ENCODE data around the gene PFN3. TPM values are rescaled to one million over a fixed set of nuclear protein-coding genes. Genes with fewer than 3 reads are reported as not detected.

PFN3 gene
- total and polyA plus RNA-seq, 11 donors = not detected

DNA sequence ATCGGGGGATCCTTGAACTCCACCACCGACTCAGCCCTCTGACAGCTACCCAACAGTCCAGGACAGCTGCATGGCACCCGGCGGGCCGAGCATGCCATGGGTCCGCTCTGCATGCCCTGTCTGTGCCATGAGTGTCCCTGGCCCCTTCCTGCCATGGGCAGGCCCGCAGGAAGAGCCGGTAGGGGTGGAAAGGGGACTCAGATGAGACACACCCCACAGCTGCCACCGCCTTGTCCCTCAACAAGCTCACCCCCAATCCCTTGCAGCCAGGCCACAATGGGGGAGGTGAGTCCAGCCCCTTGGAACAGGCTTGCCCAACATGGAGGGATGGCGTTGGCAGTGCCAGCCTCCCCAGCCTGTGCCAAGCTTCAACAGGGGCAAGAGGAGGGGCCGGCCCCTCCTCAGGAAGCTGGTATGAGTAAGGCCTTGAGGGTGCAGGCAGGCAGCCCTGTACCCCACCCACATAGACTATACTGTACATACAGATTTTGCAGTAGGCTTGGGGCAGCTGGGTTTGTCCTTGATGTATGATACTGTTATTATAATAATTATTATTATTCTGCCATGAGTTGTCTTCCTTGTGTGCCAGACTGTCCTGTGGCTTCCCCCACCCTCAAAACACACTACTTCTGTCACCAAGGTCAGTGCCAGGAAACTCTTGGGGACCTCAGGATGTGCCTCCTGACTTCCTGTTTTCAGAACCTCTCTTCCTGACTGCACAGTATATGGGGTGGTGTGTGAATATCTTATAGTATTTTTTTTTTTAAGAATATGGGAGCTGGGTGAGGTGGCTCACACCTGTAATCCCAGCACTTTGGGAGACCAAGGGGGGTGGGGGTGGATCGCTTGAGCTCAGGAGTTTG lies 28.2 kb downstream of the PFN3 start:
- Histone ChIP-seq H3K4me1 (peaks cover 0 to 46% (median 12%) of the 10 kb centered on the region in 12 donors), H3K9me3 (no peaks in the 10 kb centered on the region), H3K27ac (peak overlapping the region in 1 of 12 donors; percentile 37), H3K36me3 (peaks cover 0 to 11% (median 0%) of the 10 kb centered on the region in 9 donors), H3K4me3 (no peak overlapping the region), H3K27me3 (no peaks in the 10 kb centered on the region)
- 82 to 91% (median 90%) methylated on average over 3 to 12 of the region's 12 CpGs for WGBS, 4 donors
- DNase-seq (no peak), ATAC-seq (no peak)
- intact Hi-C loops (cut with DNase I) = no loop called here
- TF ChIP-seq POLR2A (IDR thresholded peaks at IDR 0.05) = no peak

- H3K27ac ChIP-seq = peak overlapping the region in 2 of 12 donors; percentile 37 to 53
- H3K27me3 ChIP-seq = no peaks in the 10 kb centered on the region
- no peaks in the 10 kb centered on the region for H3K9me3 ChIP-seq
- H3K4me3 ChIP-seq = peak overlapping the region in 10 of 12 donors; percentile 32 to 63 (median 46)
- peaks cover 0 to 53% (median 18%) of the 10 kb centered on the region in 12 donors for H3K4me1 ChIP-seq
- WGBS, 4 donors = 64 to 83% (median 70%) methylated on average over 17 to 26 of the region's 26 CpGs
- DNase-seq (no peak), ATAC-seq (no peak)
- intact Hi-C loops (cut with DNase I) = no loop called here
- peaks cover 0 to 17% (median 0%) of the 10 kb centered on the region in 9 donors for H3K36me3 ChIP-seq
- TF ChIP-seq POLR2A (IDR thresholded peaks at IDR 0.05) = no peak
- TF ChIP-seq, protein P1, sequence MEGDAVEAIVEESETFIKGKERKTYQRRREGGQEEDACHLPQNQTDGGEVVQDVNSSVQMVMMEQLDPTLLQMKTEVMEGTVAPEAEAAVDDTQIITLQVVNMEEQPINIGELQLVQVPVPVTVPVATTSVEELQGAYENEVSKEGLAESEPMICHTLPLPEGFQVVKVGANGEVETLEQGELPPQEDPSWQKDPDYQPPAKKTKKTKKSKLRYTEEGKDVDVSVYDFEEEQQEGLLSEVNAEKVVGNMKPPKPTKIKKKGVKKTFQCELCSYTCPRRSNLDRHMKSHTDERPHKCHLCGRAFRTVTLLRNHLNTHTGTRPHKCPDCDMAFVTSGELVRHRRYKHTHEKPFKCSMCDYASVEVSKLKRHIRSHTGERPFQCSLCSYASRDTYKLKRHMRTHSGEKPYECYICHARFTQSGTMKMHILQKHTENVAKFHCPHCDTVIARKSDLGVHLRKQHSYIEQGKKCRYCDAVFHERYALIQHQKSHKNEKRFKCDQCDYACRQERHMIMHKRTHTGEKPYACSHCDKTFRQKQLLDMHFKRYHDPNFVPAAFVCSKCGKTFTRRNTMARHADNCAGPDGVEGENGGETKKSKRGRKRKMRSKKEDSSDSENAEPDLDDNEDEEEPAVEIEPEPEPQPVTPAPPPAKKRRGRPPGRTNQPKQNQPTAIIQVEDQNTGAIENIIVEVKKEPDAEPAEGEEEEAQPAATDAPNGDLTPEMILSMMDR (IDR thresholded peaks at IDR 0.05) = no peak
Measured at GRCh38 chr5:177371120-177372033, 29.1 kb downstream of the PFN3 start.

DNA sequence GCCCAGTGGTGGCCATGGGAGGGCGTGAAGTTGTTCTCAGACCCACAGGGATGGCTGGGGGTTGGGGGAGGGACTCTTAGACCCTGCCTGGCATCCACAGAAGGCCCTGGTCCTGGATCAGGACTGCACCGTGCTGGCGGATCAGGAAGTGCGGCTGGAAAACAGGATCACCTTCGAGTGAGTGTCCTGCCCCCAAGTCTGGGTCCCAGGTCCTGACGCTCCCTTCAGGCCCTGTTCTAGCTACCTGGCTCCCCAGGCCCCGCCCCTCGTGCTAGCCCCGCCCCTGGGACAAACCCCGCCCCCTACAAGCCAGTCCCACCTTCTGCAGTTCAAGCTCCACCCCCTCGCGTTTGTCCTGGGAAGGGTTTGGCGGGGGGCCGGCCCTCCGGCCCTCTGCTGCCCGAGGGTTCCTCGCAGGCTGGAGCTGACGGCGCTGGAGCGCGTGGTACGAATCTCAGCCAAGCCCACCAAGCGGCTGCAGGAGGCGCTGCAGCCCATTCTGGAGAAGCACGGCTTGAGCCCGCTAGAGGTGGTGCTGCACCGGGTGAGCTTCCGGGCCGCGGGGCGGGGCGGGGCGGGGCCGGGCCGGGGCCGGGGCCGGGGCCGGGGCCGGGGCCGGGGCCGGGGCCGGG lies 29.9 kb downstream of the PFN3 start:
- peaks cover 0 to 61% (median 23%) of the 10 kb centered on the region in 12 donors for H3K4me1 ChIP-seq
- ATAC-seq (peak; percentile 48 to 69 (median 62)), DNase-seq (peak; percentile 70 to 86 (median 76))
- H3K27ac ChIP-seq = peak overlapping the region in 1 of 12 donors; percentile 17
- H3K36me3 ChIP-seq = peaks cover 0 to 17% (median 0%) of the 10 kb centered on the region in 9 donors
- H3K27me3 ChIP-seq = no peaks in the 10 kb centered on the region
- peak overlapping the region in 10 of 12 donors; percentile 32 to 63 (median 46) for H3K4me3 ChIP-seq
- TF ChIP-seq POLR2A (IDR thresholded peaks at IDR 0.05) = no peak
- TF ChIP-seq, protein P1 (IDR thresholded peaks at IDR 0.05) = peak in 7 of 12 donors; percentile 14 to 61 (median 42)
- intact Hi-C loops (cut with DNase I) = no loop called here
- H3K9me3 ChIP-seq = no peaks in the 10 kb centered on the region
- 14 to 28% (median 17%) methylated on average over 11 to 42 of the region's 42 CpGs for WGBS, 4 donors
